GM18867 (cell line): ENCODE measurements around the gene ZNF177.

Experiments
- ATAC-seq: cut with Tn5 transposase; IDR thresholded peaks from one replicate; pipeline ENCODE4 v1.9.1; 2021; ENCODE audit warnings: mild to moderate bottlenecking, moderate library complexity; ENCODE audit not compliant: unreplicated experiment

ZNF177 gene

GRCh38 chr19:9413240-9413954, 50.6 kb downstream of the ZNF177 start:
- no peak for ATAC-seq

GRCh38 chr19:9427941-9428340, 65.1 kb downstream of the ZNF177 start:
- no peak for ATAC-seq

GRCh38 chr19:9430444-9430843, 67.6 kb downstream of the ZNF177 start:
- ATAC-seq, result no peak

- no peak for ATAC-seq
These were observed 68.7 kb downstream of the ZNF177 start for GRCh38 chr19:9431475-9431874.
